GM23338 (cell line): ENCODE results near the gene TENM4. TPM values are rescaled to one million over a fixed set of nuclear protein-coding genes. Genes with fewer than 3 reads are reported as not detected.

Source experiments
- ATAC-seq: fragments of 200-7000 bp; cut with Tn5 transposase; 3 replicates; pipeline ENCODE4 v1.9.1; 2020
- DNase-seq: peaks from one replicate; pipeline ENCODE4 v3.0.0-alpha.2; 2015; ENCODE audit warnings: low spot score
- H2AFZ ChIP-seq: fragments of 200-600 bp; sonication (generic); 2 replicates; pipeline ENCODE4 v1.8.0; 2016; ENCODE audit warnings: antibody characterized with exemption, mild to moderate bottlenecking, moderate library complexity
- H3F3A ChIP-seq: fragments of 200-600 bp; sonication (generic); replicated peaks from 2 replicates; pipeline ENCODE4 v1.8.0; 2017; ENCODE audit warnings: antibody characterized with exemption, mixed run types, low read depth
- H3K27ac ChIP-seq: fragments of 200-600 bp; sonication (generic); 2 replicates; pipeline ENCODE4 v1.6.1; 2016; ENCODE audit warnings: low read depth
- H3K27me3 ChIP-seq: fragments of 200-600 bp; sonication (generic); 2 replicates; pipeline ENCODE4 v1.8.0; 2016; ENCODE audit warnings: mild to moderate bottlenecking, mixed run types, moderate library complexity; ENCODE audit not compliant: insufficient read depth
- H3K36me3 ChIP-seq: fragments of 200-600 bp; sonication (generic); 2 replicates; pipeline ENCODE4 v1.8.0; 2016; ENCODE audit warnings: mild to moderate bottlenecking; ENCODE audit not compliant: insufficient read depth
- H3K4me1 ChIP-seq: fragments of 200-600 bp; sonication (generic); 2 replicates; pipeline ENCODE4 v1.8.0; 2016; ENCODE audit warnings: mild to moderate bottlenecking, moderate library complexity; ENCODE audit not compliant: insufficient read depth
- H3K4me2 ChIP-seq: fragments of 200-600 bp; sonication (generic); 2 replicates; pipeline ENCODE4 v1.7.1; 2017; ENCODE audit warnings: mixed run types
- H3K4me3 ChIP-seq: fragments of 200-600 bp; sonication (generic); 2 replicates; pipeline ENCODE4 v1.6.1; 2016; ENCODE audit warnings: mixed run types
- H3K79me2 ChIP-seq: fragments of 200-600 bp; sonication (generic); replicated peaks from 2 replicates; pipeline ENCODE4 v1.8.0; 2017; ENCODE audit warnings: mild to moderate bottlenecking; ENCODE audit not compliant: insufficient read depth
- H3K9me2 ChIP-seq: fragments of 200-600 bp; sonication (generic); 2 replicates; pipeline ENCODE4 v1.8.0; 2017; ENCODE audit not compliant: insufficient read depth
- H4K20me1 ChIP-seq: fragments of 200-600 bp; sonication (generic); replicated peaks from 2 replicates; pipeline ENCODE4 v1.8.0; 2017; ENCODE audit warnings: mild to moderate bottlenecking; ENCODE audit not compliant: insufficient read depth
- H3K27ac Mint-ChIP-seq: 2 replicates; pipeline ENCODE4 v1.8.0; 2020; ENCODE audit warnings: inconsistent platforms, mild to moderate bottlenecking, moderate library complexity, mixed read lengths
- H3K27me3 Mint-ChIP-seq: 3 replicates; pipeline ENCODE4 v1.8.0; 2022; ENCODE audit warnings: low read depth, mild to moderate bottlenecking, moderate library complexity, mixed read lengths, inconsistent platforms; ENCODE audit not compliant: insufficient read depth, poor library complexity
- H3K36me3 Mint-ChIP-seq: 3 replicates; pipeline ENCODE4 v1.8.0; 2021; ENCODE audit warnings: low read depth, mild to moderate bottlenecking, inconsistent platforms, moderate library complexity, mixed read lengths
- H3K4me1 Mint-ChIP-seq: 3 replicates; pipeline ENCODE4 v1.8.0; 2020; ENCODE audit warnings: mild to moderate bottlenecking, inconsistent platforms, mixed read lengths
- H3K4me3 Mint-ChIP-seq: 3 replicates; pipeline ENCODE4 v1.8.0; 2021; ENCODE audit warnings: moderate library complexity, mild to moderate bottlenecking, inconsistent platforms, mixed read lengths
- H3K9me3 Mint-ChIP-seq: 3 replicates; pipeline ENCODE4 v1.8.0; 2020; ENCODE audit warnings: moderate library complexity, mild to moderate bottlenecking, inconsistent platforms, mixed read lengths
- CREB1 ChIP-seq: fragments of 250-450 bp; sonication (Bioruptor Pico); IDR thresholded peaks from 2 replicates; pipeline ENCODE4 v1.5.0; 2020; ENCODE audit warnings: low read depth, mild to moderate bottlenecking, moderate library complexity
- CTCF ChIP-seq, 2 experiments: fragments of 200-600 bp in 1 of 2; sonication (generic) in 1 of 2; conservative IDR thresholded peaks; 2 replicates each; pipeline versions ENCODE4 v1.5.1 to v1.6.1; 2016 to 2017; ENCODE audit warnings: antibody characterized with exemption in 2 of 2, low read depth in 2 of 2, mild to moderate bottlenecking in 2 of 2, moderate library complexity in 1 of 2
- ETS1 ChIP-seq: IDR thresholded peaks from 2 replicates; pipeline ENCODE4 v1.6.1; 2016; ENCODE audit warnings: antibody characterized with exemption
- EZH2phosphoT487 ChIP-seq: fragments of 200-600 bp; sonication (generic); IDR thresholded peaks from one replicate; pipeline ENCODE4 v1.8.1; 2018; ENCODE audit warnings: antibody characterized with exemption; ENCODE audit not compliant: unreplicated experiment
- JUNB ChIP-seq: IDR thresholded peaks from one replicate; pipeline ENCODE4 v1.6.1; 2016; ENCODE audit warnings: antibody characterized with exemption; ENCODE audit not compliant: unreplicated experiment
- NANOG ChIP-seq: IDR thresholded peaks from 2 replicates; pipeline ENCODE4 v1.6.1; 2016; ENCODE audit warnings: antibody characterized with exemption, borderline replicate concordance
- POLR2AphosphoS5 ChIP-seq: IDR thresholded peaks from 2 replicates; pipeline ENCODE4 v1.6.1; 2016; ENCODE audit warnings: antibody characterized with exemption, low read depth
- STAT1 ChIP-seq: IDR thresholded peaks from one replicate; pipeline ENCODE4 v1.6.1; 2016; ENCODE audit warnings: antibody characterized with exemption; ENCODE audit not compliant: unreplicated experiment
- ZNF331 ChIP-seq: fragments of 250-450 bp; sonication (Bioruptor Pico); IDR thresholded peaks from 2 replicates; pipeline ENCODE4 v1.5.0; 2020; ENCODE audit warnings: low read depth, mild to moderate bottlenecking, moderate library complexity
- ZNF462 ChIP-seq: fragments of 250-450 bp; sonication (Bioruptor Pico); IDR thresholded peaks from 2 replicates; pipeline ENCODE4 v1.5.0; 2020; ENCODE audit warnings: mild to moderate bottlenecking, moderate library complexity
- polyA plus RNA-seq: library from polyadenylated mRNA; unstranded; fragments of >200 nt; fragmentation: Nextera tagmentation; extraction: Ambion mirVana; gene quantifications from 2 replicates; pipeline ENCODE4 v1.2.1, GENCODE V29; 2016
- total RNA-seq: library from RNA; depleted of rRNA; stranded (reverse); fragments of >200 nt; shearing (Covaris generic); gene quantifications from 2 replicates; pipeline ENCODE4 v1.2.3, GENCODE V29; 2014

TENM4 gene
- total and polyA plus RNA-seq, 2 experiments from 2014 or later, result 7.3 TPM

- TF ChIP-seq CREB1 (CRISPR knock-in tag) (no peak), ETS1 (no peak), NANOG (no peak), JUNB (no peak)
Measured at GRCh38 chr11:79383874-79384273, 57.0 kb downstream of the TENM4 start (continued).

- Mint-ChIP-seq H3K4me3 (no peak overlapping the region), H3K27ac (no peak overlapping the region), H3K27me3 (no peaks in the 10 kb centered on the region), H3K4me1 (peaks cover 15% of the 10 kb centered on the region), H3K36me3 (0 out of 3 replicates have a peak, but pooled peaks cover under 1% of the 10 kb centered on the region), H3K9me3 (0 out of 3 replicates have a peak, but pooled peaks cover under 1% of the 10 kb centered on the region)
- ATAC-seq, result no peak
- TF ChIP-seq POLR2AphosphoS5 (no peak), NANOG (no peak)
- Histone ChIP-seq H3F3A (no peaks in the 10 kb centered on the region), H3K27ac (no peak overlapping the region), H3K4me3 (no peak overlapping the region), H2AFZ (no peak overlapping the region), H4K20me1 (no peaks in the 10 kb centered on the region), H3K4me1 (peaks cover 11% of the 10 kb centered on the region), H3K27me3 (no peaks in the 10 kb centered on the region), H3K4me2 (no peak overlapping the region), H3K79me2 (no peaks in the 10 kb centered on the region), H3K36me3 (no peaks in the 10 kb centered on the region), H3K9me2 (no peaks in the 10 kb centered on the region)
- DNase-seq, result no peak
Measured at GRCh38 chr11:79382301-79383050, 58.4 kb downstream of the TENM4 start.

- H3K36me3 Mint-ChIP-seq, result peaks cover 9% of the 10 kb centered on the region
- H3K4me1 Mint-ChIP-seq, result peaks cover 29% of the 10 kb centered on the region
- no peaks in the 10 kb centered on the region for H4K20me1 ChIP-seq
- no peak for TF ChIP-seq CREB1 (CRISPR knock-in tag)
- no peak for TF ChIP-seq CTCF (conservative IDR thresholded peaks at IDR 0.05; ENCODE audit: low read depth in 2 of 2)
- TF ChIP-seq ZNF331 (CRISPR knock-in tag), result no peak
- TF ChIP-seq ZNF462 (CRISPR knock-in tag), result no peak
- TF ChIP-seq EZH2phosphoT487, result no peak
- TF ChIP-seq NANOG, result no peak
- no peak for TF ChIP-seq STAT1
Measured at GRCh38 chr11:79381036-79381435, 59.8 kb downstream of the TENM4 start.

More at GRCh38 chr11:79381036-79381435, 59.8 kb downstream of the TENM4 start:
- no peaks in the 10 kb centered on the region for H3K36me3 ChIP-seq
- H3K4me3 Mint-ChIP-seq, result no peak overlapping the region
- H3K9me3 Mint-ChIP-seq, result peaks cover 9% of the 10 kb centered on the region; the same call in 2 of the 3 replicates
- H3K27me3 ChIP-seq, result no peaks in the 10 kb centered on the region
- no peak overlapping the region for H3K27ac Mint-ChIP-seq
- 0 out of 2 replicates have a peak, but pooled peaks cover 2% of the 10 kb centered on the region for H3F3A ChIP-seq
- ATAC-seq (no peak), DNase-seq (no peak)
- H3K9me2 ChIP-seq, result no peaks in the 10 kb centered on the region
- H3K27ac ChIP-seq, result no peak overlapping the region
- no peak overlapping the region for H2AFZ ChIP-seq
- H3K4me3 ChIP-seq, result no peak overlapping the region
- H3K4me1 ChIP-seq, result peaks cover 23% of the 10 kb centered on the region
- no peak overlapping the region for H3K4me2 ChIP-seq
- H3K79me2 ChIP-seq, result no peaks in the 10 kb centered on the region
- peaks cover 4% of the 10 kb centered on the region for H3K27me3 Mint-ChIP-seq
